Transverse colon (tissue), 4 donors: ENCODE results near the gene FOXD4. TPM values are rescaled to one million over a fixed set of nuclear protein-coding genes. Genes with fewer than 3 reads are reported as not detected.
"Not testable (repeated sequence)": the region's sequence is repeated elsewhere in the genome, so short reads cannot be mapped to it uniquely, and the experiment has no call there.

Experiments used
- DNase-seq: peaks from one replicate; pipeline ENCODE4 v3.0.0-alpha.2; 2019
- H3K27ac ChIP-seq, 4 donors: fragments of 200-600 bp; sonication (generic); 2 replicates each; pipeline ENCODE4 v1.5.1; 2016 to 2018; ENCODE audit warnings: inconsistent platforms in 4 of 4
- H3K27me3 ChIP-seq: fragments of 200-600 bp; sonication (generic); 2 replicates; pipeline ENCODE4 v1.5.1; 2017; ENCODE audit warnings: inconsistent platforms
- H3K36me3 ChIP-seq, 4 donors: fragments of 200-600 bp; sonication (generic); 2 replicates each; pipeline ENCODE4 v1.5.1; 2017 to 2019; ENCODE audit warnings: inconsistent platforms in 4 of 4
- H3K4me1 ChIP-seq, 4 donors: fragments of 200-600 bp; sonication (generic); 2 replicates each; pipeline ENCODE4 v1.5.1; 2017 to 2020; ENCODE audit warnings: inconsistent platforms in 4 of 4
- H3K4me3 ChIP-seq, 4 donors: fragments of 200-600 bp; sonication (generic); 1 replicate in 1 of 4; 2 replicates in 3 of 4; pipeline versions ENCODE4 v1.5.1 to v1.6.1; 2017 to 2019; ENCODE audit warnings: inconsistent platforms in 4 of 4
- H3K9me3 ChIP-seq, 2 donors: fragments of 200-600 bp; sonication (generic); 2 replicates each; pipeline ENCODE4 v1.5.1; 2017 to 2019; ENCODE audit warnings: inconsistent platforms in 2 of 2
- WGBS, 2 donors: methylation state at CpG; one replicate each; pipeline ENCODE4 v1.1.5; 2018; ENCODE audit warnings: low coverage in 1 of 2; 5-methylcytosine and 5-hydroxymethylcytosine counted together
- in situ Hi-C, 4 donors: fragments of 200-750 bp; cut with MboI; loops; one replicate each; pipeline versions ENCODE4 v1.15.0 to v1.15.1; 2017; ENCODE audit warnings: low sequenced_read_pairs in 3 of 4, low pct_ligation_motif_present in 1 of 4, low pct_unique_long_range_greater_than_20kb in 1 of 4
- intact Hi-C: fragments of 100-400 bp; cut with DNase I; formaldehyde crosslinking; loops from one replicate; pipeline ENCODE4 v1.15.1; 2023; ENCODE audit warnings: low total_unique reads
- total RNA-seq, 4 donors: library from RNA; depleted of rRNA; stranded (reverse); fragments of >200 nt; gene quantifications; one replicate each; pipeline ENCODE4 v1.1.0, GENCODE V29; 2016

Gene FOXD4
- total RNA-seq, 4 donors from 2014 or later = 0.27 to 0.32 TPM; not detected in 2

- H3K27ac ChIP-seq, H3K9me3 ChIP-seq, in situ Hi-C loops, DNase-seq, intact Hi-C loops, H3K36me3 ChIP-seq: not testable (repeated sequence)
- Histone ChIP-seq H3K4me1 (peaks cover 6 to 30% (median 17%) of the 10 kb centered on the region in 4 donors), H3K27me3 (peaks cover 76% of the 10 kb centered on the region), H3K4me3 (peak overlapping the region in 2 of 4 donors; percentile 33 to 56)
- WGBS, 2 donors = 21 to 28% methylated on average over 10 to 24 of the region's 55 CpGs
These were observed 5.4 kb downstream of the FOXD4 start for GRCh38 chr9:112589-113467.

- H3K36me3 ChIP-seq, H3K4me3 ChIP-seq, intact Hi-C loops, in situ Hi-C loops, DNase-seq, H3K9me3 ChIP-seq, H3K27ac ChIP-seq: not testable (repeated sequence)
- Histone ChIP-seq H3K4me1 (peaks cover 6 to 20% (median 13%) of the 10 kb centered on the region in 4 donors), H3K27me3 (peaks cover 65% of the 10 kb centered on the region)
- 19 to 29% methylated on average over 3 to 4 of the region's 4 CpGs for WGBS, 2 donors
These were observed 7.5 kb downstream of the FOXD4 start for GRCh38 chr9:110672-111071.

GRCh38 chr9:109540-109939, 8.7 kb downstream of the FOXD4 start:
- H3K36me3 ChIP-seq, H3K9me3 ChIP-seq, H3K27ac ChIP-seq, H3K4me3 ChIP-seq, in situ Hi-C loops, DNase-seq, intact Hi-C loops: not testable (repeated sequence)
- 38% methylated on average over 8 of the region's 8 CpGs; no CpG with 5 or more reads in 1 of the 2 donors for WGBS, 2 donors
- H3K27me3 ChIP-seq = peaks cover 56% of the 10 kb centered on the region
- peaks cover 2 to 14% (median 10%) of the 10 kb centered on the region in 4 donors for H3K4me1 ChIP-seq

DNA sequence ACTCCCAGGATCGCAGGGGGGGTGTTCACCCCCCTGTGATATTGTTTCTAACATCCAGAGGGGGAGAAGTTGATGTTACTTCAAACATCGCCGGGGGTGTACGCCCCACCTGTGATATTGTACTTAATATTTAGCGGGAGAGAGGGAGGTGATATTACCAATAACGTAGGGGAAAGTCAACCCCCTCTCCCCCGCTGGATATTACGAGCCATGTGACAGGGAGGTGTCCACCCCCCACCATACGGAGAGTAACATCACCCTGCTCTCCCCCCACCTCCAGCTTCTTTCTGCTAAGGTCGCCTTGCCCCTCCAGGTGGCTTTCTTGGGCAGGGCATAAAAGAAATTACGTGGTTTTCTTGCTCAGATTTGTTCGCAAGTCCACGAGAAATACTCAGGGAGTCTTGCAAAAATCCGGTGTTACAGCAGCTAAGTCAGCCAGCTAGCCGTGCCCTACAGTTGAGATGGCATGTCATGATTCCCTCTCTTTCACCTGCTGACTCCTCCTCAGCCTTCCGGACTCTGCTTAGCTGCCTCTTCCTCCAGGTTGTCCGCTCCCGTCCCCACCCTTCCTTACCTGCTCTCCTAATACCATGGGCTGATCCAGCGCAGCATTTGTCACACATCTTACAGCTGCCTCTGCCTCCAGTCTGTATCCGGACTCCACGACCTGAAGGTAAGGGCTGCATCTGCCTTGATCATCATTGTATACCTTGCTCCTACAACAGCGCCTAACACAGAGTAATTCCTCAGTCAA, 9.3 kb downstream of the FOXD4 start:
- H3K9me3 ChIP-seq, in situ Hi-C loops, DNase-seq, intact Hi-C loops, H3K27ac ChIP-seq, H3K4me3 ChIP-seq, H3K36me3 ChIP-seq, H3K4me1 ChIP-seq: not testable (repeated sequence)
- H3K27me3 ChIP-seq = peaks cover 50% of the 10 kb centered on the region
- 22% methylated on average over 22 of the region's 22 CpGs; no CpG with 5 or more reads in 1 of the 2 donors for WGBS, 2 donors

- 50 to 89% methylated on average over 1 to 8 of the region's 8 CpGs for WGBS, 2 donors
- intact Hi-C loops, H3K4me3 ChIP-seq, DNase-seq, H3K27ac ChIP-seq, in situ Hi-C loops, H3K4me1 ChIP-seq, H3K36me3 ChIP-seq, H3K9me3 ChIP-seq: not testable (repeated sequence)
- H3K27me3 ChIP-seq = peaks cover 28% of the 10 kb centered on the region
These were observed 12.2 kb downstream of the FOXD4 start for GRCh38 chr9:105991-106390.

GRCh38 chr9:100430-100829, 17.8 kb downstream of the FOXD4 start:
- 79 to 96% methylated on average over 5 to 9 of the region's 9 CpGs for WGBS, 2 donors
- intact Hi-C loops, in situ Hi-C loops: not testable (repeated sequence)

GRCh38 chr9:99867-100266, 18.4 kb downstream of the FOXD4 start:
- H3K27ac ChIP-seq, H3K27me3 ChIP-seq, H3K4me3 ChIP-seq, in situ Hi-C loops, intact Hi-C loops, DNase-seq, H3K36me3 ChIP-seq, H3K4me1 ChIP-seq, H3K9me3 ChIP-seq: not testable (repeated sequence)
- WGBS, 2 donors = 90 to 92% methylated on average over 4 to 6 of the region's 6 CpGs

More at GRCh38 chr9:100430-100829, 17.8 kb downstream of the FOXD4 start:
- not testable (repeated sequence) for H3K27me3 ChIP-seq, H3K9me3 ChIP-seq, H3K4me3 ChIP-seq, H3K4me1 ChIP-seq, DNase-seq, H3K27ac ChIP-seq, H3K36me3 ChIP-seq

GRCh38 chr9:98775-99174, 19.4 kb downstream of the FOXD4 start:
- H3K36me3 ChIP-seq, in situ Hi-C loops: not testable (repeated sequence)

GRCh38 chr9:94992-95391, 23.2 kb downstream of the FOXD4 start:
- H3K4me3 ChIP-seq, H3K9me3 ChIP-seq, in situ Hi-C loops, H3K27ac ChIP-seq, intact Hi-C loops, H3K27me3 ChIP-seq, DNase-seq, H3K4me1 ChIP-seq, H3K36me3 ChIP-seq: not testable (repeated sequence)
- WGBS, 2 donors = 58% methylated on average over 4 of the region's 4 CpGs; no CpG with 5 or more reads in 1 of the 2 donors

More at GRCh38 chr9:98775-99174, 19.4 kb downstream of the FOXD4 start:
- intact Hi-C loops, H3K27me3 ChIP-seq, H3K9me3 ChIP-seq, H3K4me1 ChIP-seq, H3K4me3 ChIP-seq, H3K27ac ChIP-seq, DNase-seq: not testable (repeated sequence)
- WGBS, 2 donors = 20 to 87% methylated on average over 1 to 3 of the region's 3 CpGs

GRCh38 chr9:94323-94722, 23.9 kb downstream of the FOXD4 start:
- H3K27ac ChIP-seq, DNase-seq, H3K36me3 ChIP-seq, H3K4me3 ChIP-seq, H3K9me3 ChIP-seq, H3K4me1 ChIP-seq, H3K27me3 ChIP-seq, intact Hi-C loops, in situ Hi-C loops: not testable (repeated sequence)
- WGBS, 2 donors = 59 to 72% methylated on average over 3 to 5 of the region's 5 CpGs
